KOPT-K1 (cell line): ENCODE measurements around the gene TSHZ2.

Experiments used
- H3K27ac ChIP-seq: fragments of 200-600 bp; sonication (generic); 2 replicates; pipeline ENCODE4 v1.5.1; 2016; ENCODE audit warnings: antibody characterized with exemption, mild to moderate bottlenecking, low read depth, low read length; ENCODE audit not compliant: poor library complexity, severe bottlenecking
- H3K36me3 ChIP-seq: fragments of 200-600 bp; sonication (generic); 2 replicates; pipeline ENCODE4 v1.5.1; 2017; ENCODE audit warnings: antibody characterized with exemption, mild to moderate bottlenecking, low read length, moderate library complexity; ENCODE audit not compliant: insufficient read depth
- H3K9me3 ChIP-seq: fragments of 200-600 bp; sonication (generic); 2 replicates; pipeline ENCODE4 v1.5.1; 2017; ENCODE audit warnings: antibody characterized with exemption, low read length, mild to moderate bottlenecking; ENCODE audit not compliant: insufficient read depth, poor library complexity, severe bottlenecking

The TSHZ2 gene

DNA sequence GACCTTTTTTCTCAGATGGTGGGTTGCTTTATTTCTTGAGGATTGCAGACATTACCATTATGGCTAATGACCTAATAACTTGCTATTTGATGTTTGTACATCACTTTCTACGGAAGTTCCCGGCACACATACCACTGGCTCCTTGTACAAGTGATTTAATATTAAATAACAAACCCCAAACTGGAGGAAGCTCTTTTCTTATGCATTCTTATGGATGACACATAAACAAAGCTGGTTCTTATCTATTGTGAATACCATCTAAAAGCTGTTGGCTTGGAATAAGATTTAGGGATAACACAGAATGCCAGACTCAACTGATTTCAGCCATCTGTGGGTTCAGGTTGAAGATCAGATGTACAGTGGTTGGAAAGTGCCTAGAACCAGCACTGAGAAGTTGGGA lies 272.6 kb downstream of the TSHZ2 start:
- Histone ChIP-seq H3K27ac (no peak overlapping the region), H3K36me3 (no peaks in the 10 kb centered on the region), H3K9me3 (no peaks in the 10 kb centered on the region)

DNA sequence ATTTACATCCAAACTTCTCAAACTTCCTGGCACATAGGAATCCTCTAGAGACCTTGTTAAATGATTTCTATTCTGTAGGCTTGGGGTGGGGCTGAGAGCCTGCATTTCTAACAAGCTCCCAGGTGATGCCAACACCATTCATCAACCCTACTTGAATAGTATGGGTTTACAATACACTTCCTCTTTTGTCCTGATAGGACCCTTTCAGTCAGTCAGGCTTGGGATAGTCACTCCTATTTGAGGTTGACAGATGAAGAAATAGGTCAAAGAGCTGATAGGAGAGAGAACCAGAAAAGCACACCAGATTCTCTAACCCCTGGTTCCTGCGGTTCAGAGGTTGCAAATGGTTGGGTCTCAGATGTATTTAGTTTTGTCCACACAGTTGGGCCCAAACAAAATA lies 273.4 kb downstream of the TSHZ2 start:
- no peaks in the 10 kb centered on the region for H3K9me3 ChIP-seq
- H3K27ac ChIP-seq = no peak overlapping the region
- H3K36me3 ChIP-seq = no peaks in the 10 kb centered on the region

DNA sequence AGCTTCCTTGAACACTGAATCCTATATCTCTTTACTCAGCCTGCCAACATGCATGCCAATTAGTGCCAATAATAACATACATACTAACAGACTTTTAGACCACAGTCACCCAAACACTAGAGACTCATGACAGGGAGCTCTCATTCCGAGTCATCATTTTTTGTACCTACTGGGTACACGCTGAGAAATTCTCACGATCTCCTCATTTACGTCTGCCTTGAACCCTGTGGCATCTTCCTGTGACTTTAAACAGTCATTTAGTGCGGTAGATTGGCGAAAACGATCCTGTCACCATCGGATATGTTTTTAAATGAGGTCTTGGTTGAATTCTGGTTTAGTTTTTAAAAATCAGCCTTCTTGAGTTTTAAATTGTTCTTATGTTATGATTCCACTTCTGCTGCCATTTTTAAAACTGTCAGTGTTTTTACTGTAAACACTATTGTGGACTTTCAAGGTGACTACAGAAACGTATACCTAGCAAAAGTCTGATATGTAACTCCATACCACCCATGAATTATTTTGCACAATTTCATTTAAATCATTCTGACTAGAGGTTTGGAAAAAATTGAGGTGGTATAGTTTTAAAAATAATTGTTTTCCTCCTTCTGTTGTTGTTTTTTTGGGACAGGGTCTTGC lies 275.4 kb downstream of the TSHZ2 start:
- H3K36me3 ChIP-seq = no peaks in the 10 kb centered on the region

DNA sequence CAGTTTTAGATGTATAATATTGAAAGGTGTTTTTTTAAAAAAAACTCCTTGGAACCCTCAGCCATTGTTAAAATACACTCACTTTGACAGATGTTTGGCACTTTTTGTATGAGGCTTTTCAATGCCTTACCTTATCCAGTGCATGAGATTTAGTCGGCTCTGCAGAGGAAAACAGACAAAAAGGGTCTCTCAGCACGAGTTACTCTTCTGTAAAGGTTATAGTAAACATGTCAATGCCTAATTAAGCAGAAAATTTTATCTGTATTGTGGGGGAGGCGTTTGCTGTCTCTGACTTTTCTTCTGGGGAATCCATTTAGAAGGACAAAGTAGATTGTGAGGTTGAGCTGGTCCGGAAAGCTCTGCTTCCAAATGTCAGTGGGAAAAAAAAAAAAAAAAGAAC lies 278.3 kb downstream of the TSHZ2 start:
- no peak overlapping the region for H3K27ac ChIP-seq
- H3K9me3 ChIP-seq = no peaks in the 10 kb centered on the region
- no peaks in the 10 kb centered on the region for H3K36me3 ChIP-seq

More for the DNA sequence above, 275.4 kb downstream of the TSHZ2 start:
- Histone ChIP-seq H3K9me3 (no peaks in the 10 kb centered on the region), H3K27ac (no peak overlapping the region)

DNA sequence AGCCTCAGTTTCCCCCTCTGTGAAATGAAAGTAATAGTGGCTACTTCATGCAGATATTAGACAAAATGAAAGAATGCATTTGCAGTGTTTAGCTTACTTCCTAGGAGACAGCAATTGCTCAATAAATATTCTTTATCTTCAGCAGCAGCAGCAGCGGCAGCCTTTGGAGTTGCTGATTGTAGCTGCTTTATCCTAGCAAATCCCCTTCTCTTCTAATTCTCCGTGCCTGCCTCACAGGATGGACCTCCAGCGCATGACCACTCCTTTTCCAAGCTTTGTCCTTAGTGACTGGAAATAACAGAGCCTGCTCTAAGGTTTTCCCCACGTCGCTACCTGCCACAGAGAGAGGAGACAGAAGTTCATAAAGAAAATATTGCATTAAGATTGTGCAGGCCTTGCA lies 279.8 kb downstream of the TSHZ2 start:
- no peaks in the 10 kb centered on the region for H3K9me3 ChIP-seq
- no peaks in the 10 kb centered on the region for H3K36me3 ChIP-seq
- no peak overlapping the region for H3K27ac ChIP-seq

DNA sequence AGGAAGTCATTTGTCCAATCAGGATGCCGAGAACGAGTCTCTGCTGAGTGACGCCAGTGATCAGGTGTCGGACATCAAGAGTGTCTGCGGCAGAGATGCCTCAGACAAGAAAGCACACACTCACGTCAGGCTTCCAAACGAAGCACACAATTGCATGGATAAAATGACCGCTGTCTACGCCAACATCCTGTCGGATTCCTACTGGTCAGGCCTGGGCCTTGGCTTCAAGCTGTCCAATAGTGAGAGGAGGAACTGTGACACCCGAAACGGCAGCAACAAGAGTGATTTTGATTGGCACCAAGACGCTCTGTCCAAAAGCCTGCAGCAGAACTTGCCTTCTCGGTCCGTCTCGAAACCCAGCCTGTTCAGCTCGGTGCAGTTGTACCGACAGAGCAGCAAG lies 281.5 kb downstream of the TSHZ2 start:
- no peaks in the 10 kb centered on the region for H3K9me3 ChIP-seq
- H3K27ac ChIP-seq = no peak overlapping the region
- H3K36me3 ChIP-seq = no peaks in the 10 kb centered on the region

DNA sequence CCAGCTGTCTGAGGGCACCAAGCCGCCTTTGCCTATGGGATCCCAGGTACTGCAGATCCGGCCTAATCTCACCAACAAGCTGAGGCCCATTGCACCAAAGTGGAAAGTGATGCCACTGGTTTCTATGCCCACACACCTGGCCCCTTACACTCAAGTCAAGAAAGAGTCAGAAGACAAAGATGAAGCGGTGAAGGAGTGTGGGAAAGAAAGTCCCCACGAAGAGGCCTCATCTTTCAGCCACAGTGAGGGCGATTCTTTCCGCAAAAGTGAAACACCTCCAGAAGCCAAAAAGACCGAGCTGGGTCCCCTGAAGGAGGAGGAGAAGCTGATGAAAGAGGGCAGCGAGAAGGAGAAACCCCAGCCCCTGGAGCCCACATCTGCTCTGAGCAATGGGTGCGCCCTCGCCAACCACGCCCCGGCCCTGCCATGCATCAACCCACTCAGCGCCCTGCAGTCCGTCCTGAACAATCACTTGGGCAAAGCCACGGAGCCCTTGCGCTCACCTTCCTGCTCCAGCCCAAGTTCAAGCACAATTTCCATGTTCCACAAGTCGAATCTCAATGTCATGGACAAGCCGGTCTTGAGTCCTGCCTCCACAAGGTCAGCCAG lies 283.0 kb downstream of the TSHZ2 start:
- no peak overlapping the region for H3K27ac ChIP-seq
- no peaks in the 10 kb centered on the region for H3K9me3 ChIP-seq
- no peaks in the 10 kb centered on the region for H3K36me3 ChIP-seq

DNA sequence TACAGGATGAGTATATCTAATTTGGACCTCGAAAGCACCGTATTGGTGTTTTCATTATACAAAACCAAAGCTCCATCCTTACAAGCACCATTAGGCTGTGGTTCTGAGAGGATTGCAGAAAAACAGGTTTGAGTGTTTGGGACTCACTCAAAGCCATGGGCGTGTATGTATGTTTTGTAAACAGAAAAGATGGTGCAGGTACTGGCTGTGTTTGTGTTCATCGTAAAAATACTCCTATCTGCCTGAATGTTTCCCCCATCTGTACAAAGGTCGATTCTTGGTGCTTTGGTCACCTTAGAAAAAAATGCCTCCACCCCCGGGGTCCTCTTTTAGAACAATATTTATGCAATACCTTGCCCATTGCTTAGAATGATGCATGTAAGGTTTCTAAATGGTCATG lies 286.6 kb downstream of the TSHZ2 start:
- no peaks in the 10 kb centered on the region for H3K9me3 ChIP-seq
- no peak overlapping the region for H3K27ac ChIP-seq
- no peaks in the 10 kb centered on the region for H3K36me3 ChIP-seq

DNA sequence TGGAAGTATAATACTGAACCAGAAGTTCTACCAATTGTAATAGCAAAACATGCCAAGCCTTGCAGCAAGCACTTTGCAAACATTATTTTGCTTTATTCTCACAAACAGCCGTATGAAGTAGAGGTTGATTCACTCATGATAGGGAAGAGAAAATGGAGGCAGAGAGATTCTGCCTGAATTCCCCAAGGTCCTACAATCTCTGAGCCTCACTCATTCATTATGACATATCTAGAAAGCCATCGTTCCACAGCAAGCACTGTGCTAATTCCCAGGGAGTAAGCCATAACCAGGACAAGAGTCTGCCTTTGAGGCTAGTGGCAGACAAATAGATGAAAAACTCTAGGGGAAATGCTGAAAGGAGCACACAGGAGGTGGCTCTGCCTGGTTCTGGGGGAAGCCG lies 288.0 kb downstream of the TSHZ2 start:
- Histone ChIP-seq H3K9me3 (no peaks in the 10 kb centered on the region), H3K27ac (no peak overlapping the region), H3K36me3 (no peaks in the 10 kb centered on the region)

DNA sequence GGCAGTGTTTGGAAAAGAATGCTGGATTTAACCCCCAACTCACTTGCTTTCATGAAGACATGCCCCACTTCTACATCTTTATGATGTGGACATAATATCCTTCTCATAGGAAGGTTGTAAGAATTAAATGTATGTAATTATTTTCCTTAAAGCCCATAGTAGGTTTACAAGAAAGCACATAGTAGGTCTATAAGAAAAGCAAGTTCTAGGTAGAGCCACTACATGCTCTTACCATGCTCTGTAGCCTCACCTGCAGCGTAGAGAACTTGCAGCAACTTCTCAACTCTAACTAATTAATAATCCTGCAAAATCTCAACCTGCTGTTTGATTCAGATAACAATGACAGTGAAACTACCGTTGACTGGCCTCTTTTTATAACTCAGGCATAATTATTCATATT lies 288.4 kb downstream of the TSHZ2 start:
- H3K9me3 ChIP-seq = no peaks in the 10 kb centered on the region
- no peak overlapping the region for H3K27ac ChIP-seq
- H3K36me3 ChIP-seq = no peaks in the 10 kb centered on the region

DNA sequence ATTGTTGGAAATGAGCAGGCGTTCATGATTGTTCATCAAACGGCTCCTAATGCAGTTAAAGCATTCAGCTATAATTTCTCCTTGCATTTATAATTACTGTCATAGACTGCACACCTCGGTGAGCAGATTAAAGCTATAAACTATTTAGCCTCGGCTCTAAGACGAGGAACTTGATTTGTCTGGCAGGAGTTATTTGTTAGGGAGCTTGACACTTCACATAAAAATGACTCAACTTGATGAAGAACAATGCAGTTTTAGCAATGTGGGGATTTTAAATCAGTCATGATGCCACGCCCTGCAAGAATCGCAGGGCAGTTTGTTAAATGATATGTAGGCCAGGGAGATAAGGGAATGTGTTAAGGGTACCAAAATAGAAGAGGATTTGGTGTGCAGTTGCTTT lies 290.2 kb downstream of the TSHZ2 start:
- no peaks in the 10 kb centered on the region for H3K36me3 ChIP-seq
- no peak overlapping the region for H3K27ac ChIP-seq
- H3K9me3 ChIP-seq = no peaks in the 10 kb centered on the region

DNA sequence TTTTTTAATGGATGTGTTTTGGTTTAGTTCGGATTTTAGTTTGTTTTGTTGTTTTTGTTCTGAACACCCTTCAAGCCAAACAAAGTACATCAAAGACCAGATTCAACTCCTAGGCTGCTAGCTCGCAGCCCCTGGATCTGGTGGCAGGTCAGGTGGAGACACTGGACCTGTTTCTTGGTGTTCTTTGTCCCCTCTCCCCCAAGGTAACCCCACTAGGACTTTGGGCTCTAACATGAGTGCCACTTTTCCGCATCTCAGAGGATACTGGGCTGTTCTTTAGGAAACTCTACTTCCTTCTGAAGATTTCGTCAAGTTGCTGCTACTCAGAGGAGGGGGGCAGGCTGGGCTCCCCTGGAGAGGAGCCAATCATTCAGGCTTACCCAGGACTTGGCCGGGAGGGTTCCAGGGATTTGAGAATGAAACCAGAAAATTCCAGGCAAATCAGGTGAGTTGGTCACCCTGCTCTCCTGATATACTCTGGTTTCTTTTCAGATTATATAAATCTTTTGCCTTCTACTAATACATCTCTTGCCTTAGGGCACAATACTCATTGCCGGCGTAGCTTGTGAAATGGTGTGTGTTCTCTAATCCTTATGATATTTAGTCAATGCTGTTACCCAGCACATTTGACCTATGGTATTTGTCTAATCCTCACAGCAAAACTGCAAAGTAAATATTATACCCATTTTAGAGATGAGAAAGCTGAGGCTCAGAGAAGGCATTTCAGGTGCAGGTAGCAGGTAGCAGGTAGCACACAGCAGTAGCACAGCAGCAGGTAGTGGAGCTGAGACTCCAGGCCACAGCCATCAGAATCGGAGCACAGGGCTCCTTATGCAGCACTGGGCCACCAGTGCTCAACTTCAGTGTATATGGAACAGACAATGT lies 291.6 kb downstream of the TSHZ2 start:
- Histone ChIP-seq H3K36me3 (no peaks in the 10 kb centered on the region), H3K27ac (no peak overlapping the region)

DNA sequence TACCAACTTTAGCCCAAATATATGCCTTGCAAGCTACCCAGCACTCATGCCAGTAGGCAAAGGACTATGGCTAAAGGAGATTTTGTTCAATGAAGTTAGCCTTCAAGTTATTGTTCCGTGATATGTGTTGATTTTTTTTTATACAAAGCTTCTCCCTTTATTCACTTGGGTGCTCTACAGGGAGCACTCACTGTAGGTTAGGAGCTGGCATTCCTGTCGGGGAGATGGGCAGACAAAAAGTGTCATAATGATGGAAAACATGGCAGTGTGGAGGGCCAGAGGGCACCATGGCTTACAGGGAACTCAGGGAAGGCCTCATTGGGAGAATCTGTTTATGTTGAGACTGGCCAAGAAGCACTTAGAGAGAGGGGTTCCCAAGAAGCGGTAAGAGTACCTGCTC lies 292.4 kb downstream of the TSHZ2 start:
- H3K27ac ChIP-seq = no peak overlapping the region
- no peaks in the 10 kb centered on the region for H3K9me3 ChIP-seq
- no peaks in the 10 kb centered on the region for H3K36me3 ChIP-seq

More for the DNA sequence above, 291.6 kb downstream of the TSHZ2 start:
- no peaks in the 10 kb centered on the region for H3K9me3 ChIP-seq

DNA sequence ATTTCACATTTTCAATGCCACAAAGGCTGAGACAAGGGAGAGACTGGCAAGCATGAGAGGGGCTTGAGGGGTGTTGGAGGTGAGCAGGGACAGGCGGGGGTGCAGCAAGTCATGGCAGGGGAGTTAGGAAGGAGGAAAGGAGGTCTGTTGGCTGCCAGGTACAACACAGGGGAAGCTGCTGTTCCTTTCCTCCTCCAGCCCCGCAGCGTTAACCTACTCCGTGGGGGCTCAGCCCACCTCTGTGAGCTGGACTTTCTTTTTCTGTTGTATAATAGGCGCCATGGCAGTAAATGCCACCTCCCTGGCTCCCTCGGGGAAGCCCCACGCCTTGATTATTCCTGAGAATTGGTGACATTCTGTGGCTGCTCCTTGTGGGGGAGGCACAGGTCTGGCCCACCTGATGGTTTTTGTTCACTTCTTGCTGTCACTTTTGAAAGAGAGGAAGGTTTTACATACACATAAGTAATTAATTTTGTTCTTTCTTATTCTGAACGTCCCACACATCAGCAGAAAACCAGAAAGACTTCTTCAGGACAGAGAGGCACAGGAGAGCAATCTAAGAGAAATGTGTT lies 293.2 kb downstream of the TSHZ2 start:
- H3K27ac ChIP-seq = no peak overlapping the region
- no peaks in the 10 kb centered on the region for H3K9me3 ChIP-seq
- no peaks in the 10 kb centered on the region for H3K36me3 ChIP-seq

DNA sequence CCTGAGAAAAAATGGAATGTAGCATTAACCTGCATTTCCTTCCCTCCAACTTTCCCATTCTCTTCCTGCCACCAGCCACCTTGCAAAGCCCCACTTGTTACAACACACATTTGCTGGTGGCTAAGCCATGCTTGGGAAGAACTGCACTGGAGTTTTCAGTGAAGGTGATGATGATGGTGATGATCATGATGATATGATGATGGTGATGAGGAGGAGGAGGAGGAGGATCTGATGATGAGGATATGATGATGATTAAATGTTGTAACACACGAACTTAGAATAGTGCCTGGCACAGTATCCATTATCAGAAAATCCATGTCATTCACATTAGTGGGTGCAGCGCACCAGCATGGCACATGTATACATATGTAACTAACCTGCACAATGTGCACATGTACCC lies 297.2 kb downstream of the TSHZ2 start:
- Histone ChIP-seq H3K36me3 (no peaks in the 10 kb centered on the region), H3K27ac (no peak overlapping the region), H3K9me3 (no peaks in the 10 kb centered on the region)
